Activated CD4-positive, alpha-beta T cell treated with anti-CD3 and anti-CD28 coated beads for 36 hours (primary cell): ENCODE results near the gene CDK5RAP2. TPM values are rescaled to one million over a fixed set of nuclear protein-coding genes. Genes with fewer than 3 reads are reported as not detected.

Experiments
- ATAC-seq: fragments of 200-7000 bp; cut with Tn5 transposase; one replicate; pipeline ENCODE4 v1.10.0; 2021; ENCODE audit warnings: mild to moderate bottlenecking, moderate library complexity
- CTCF ChIA-PET: fragments of 350-600 bp; sonication (Branson Sonifier 250); formaldehyde crosslinking; loops from one replicate; lab custom pipeline; 2021; ENCODE audit warnings: antibody characterized with exemption; lab: Charles Lee
- POLR2A ChIA-PET: fragments of 350-600 bp; sonication (Branson Sonifier 250); formaldehyde crosslinking; loops from one replicate; lab custom pipeline; 2021; ENCODE audit warnings: antibody characterized with exemption, inconsistent platforms; lab: Charles Lee
- DNase-seq: peaks from one replicate; pipeline ENCODE4 v3.0.0-alpha.2; 2020
- H3K27ac Mint-ChIP-seq: one replicate; pipeline ENCODE4 v1.8.0; 2021; ENCODE audit warnings: mixed read lengths
- H3K27me3 Mint-ChIP-seq: one replicate; pipeline ENCODE4 v1.8.0; 2021; ENCODE audit warnings: mixed read lengths
- H3K36me3 Mint-ChIP-seq: one replicate; pipeline ENCODE4 v1.8.0; 2021; ENCODE audit warnings: low read depth, mixed read lengths
- H3K4me1 Mint-ChIP-seq: one replicate; pipeline ENCODE4 v1.8.0; 2021; ENCODE audit warnings: mixed read lengths
- H3K4me3 Mint-ChIP-seq: one replicate; pipeline ENCODE4 v1.8.0; 2021; ENCODE audit warnings: mild to moderate bottlenecking, moderate library complexity, mixed read lengths
- H3K9me3 Mint-ChIP-seq: one replicate; pipeline ENCODE4 v1.8.0; 2021; ENCODE audit warnings: low read depth, mixed read lengths
- intact Hi-C, 2 experiments: fragments of 100-400 bp; cut with DNase I in 1 of 2; cut with micrococcal nuclease in 1 of 2; formaldehyde crosslinking; loops; one replicate each; pipeline versions ENCODE4 v1.14.2 to v1.15.1; 2022 to 2024; cut with DNase I, micrococcal nuclease
- total RNA-seq, 2 experiments: library from RNA; stranded (reverse); gene quantifications; one replicate each; pipeline ENCODE4 v1.2.3, GENCODE V29; 2021

CDK5RAP2 gene
- total RNA-seq, 2 experiments from 2014 or later, result 68.8 to 85.8 TPM

GRCh38 chr9:120433701-120434100, 146.3 kb downstream of the CDK5RAP2 start:
- intact Hi-C loops, result no loop called here
- H3K27me3 Mint-ChIP-seq, result no peaks in the 10 kb centered on the region
- peaks cover 44% of the 10 kb centered on the region for H3K36me3 Mint-ChIP-seq
- H3K4me3 Mint-ChIP-seq, result no peak overlapping the region
- no peak overlapping the region for H3K27ac Mint-ChIP-seq
- no peak for ATAC-seq
- ChIA-PET CTCF (interaction anchor here (0.8 kb wide), 1 partner anchor 9 kb away, joined by 3 read pairs; no protein-coding TSS in a partner anchor), POLR2A (no interaction called here)
- H3K4me1 Mint-ChIP-seq, result no peaks in the 10 kb centered on the region
- no peaks in the 10 kb centered on the region for H3K9me3 Mint-ChIP-seq
- DNase-seq, result no peak

GRCh38 chr9:120432600-120432999, 147.4 kb downstream of the CDK5RAP2 start:
- H3K36me3 Mint-ChIP-seq, result peaks cover 40% of the 10 kb centered on the region
- DNase-seq (no peak), ATAC-seq (no peak)
- ChIA-PET POLR2A (no interaction called here), CTCF (no interaction called here)
- H3K9me3 Mint-ChIP-seq, result no peaks in the 10 kb centered on the region
- H3K4me3 Mint-ChIP-seq, result no peak overlapping the region
- no peaks in the 10 kb centered on the region for H3K4me1 Mint-ChIP-seq
- H3K27me3 Mint-ChIP-seq, result no peaks in the 10 kb centered on the region
- intact Hi-C loops, result no loop called here
- H3K27ac Mint-ChIP-seq, result no peak overlapping the region

- CTCF ChIA-PET, result no interaction called here
- Mint-ChIP-seq H3K36me3 (peaks cover 34% of the 10 kb centered on the region), H3K27ac (no peak overlapping the region), H3K4me1 (no peaks in the 10 kb centered on the region), H3K27me3 (no peaks in the 10 kb centered on the region), H3K4me3 (no peak overlapping the region), H3K9me3 (no peaks in the 10 kb centered on the region)
- POLR2A ChIA-PET, result no interaction called here
- DNase-seq, result no peak
- ATAC-seq, result no peak
- intact Hi-C loops, result no loop called here
These were observed 148.7 kb downstream of the CDK5RAP2 start for GRCh38 chr9:120431268-120431667.

- POLR2A ChIA-PET, result no interaction called here
- CTCF ChIA-PET, result interaction anchor here (0.6 kb wide), 1 partner anchor 9 kb away, joined by 3 read pairs; no protein-coding TSS in a partner anchor
- no peak overlapping the region for H3K27ac Mint-ChIP-seq
These were observed 155.7 kb downstream of the CDK5RAP2 start for GRCh38 chr9:120424248-120424647.

GRCh38 chr9:120423812-120424211, 156.2 kb downstream of the CDK5RAP2 start:
- DNase-seq (no peak), ATAC-seq (no peak)
- POLR2A ChIA-PET, result no interaction called here
- H3K9me3 Mint-ChIP-seq, result no peaks in the 10 kb centered on the region
- no peaks in the 10 kb centered on the region for H3K27me3 Mint-ChIP-seq
- no peak overlapping the region for H3K4me3 Mint-ChIP-seq
- H3K27ac Mint-ChIP-seq, result no peak overlapping the region
- intact Hi-C loops, result no loop called here
- peaks cover 33% of the 10 kb centered on the region for H3K36me3 Mint-ChIP-seq
- CTCF ChIA-PET, result no interaction called here
- H3K4me1 Mint-ChIP-seq, result peaks cover 2% of the 10 kb centered on the region

More at GRCh38 chr9:120424248-120424647, 155.7 kb downstream of the CDK5RAP2 start:
- Mint-ChIP-seq H3K4me3 (no peak overlapping the region), H3K27me3 (no peaks in the 10 kb centered on the region), H3K9me3 (no peaks in the 10 kb centered on the region), H3K36me3 (peaks cover 33% of the 10 kb centered on the region), H3K4me1 (peaks cover 2% of the 10 kb centered on the region)
- intact Hi-C loops, result no loop called here
- ATAC-seq, result no peak
- no peak for DNase-seq

GRCh38 chr9:120421977-120422376, 158.0 kb downstream of the CDK5RAP2 start:
- Mint-ChIP-seq H3K36me3 (peaks cover 36% of the 10 kb centered on the region), H3K9me3 (no peaks in the 10 kb centered on the region), H3K27ac (no peak overlapping the region), H3K4me1 (peaks cover 2% of the 10 kb centered on the region), H3K4me3 (no peak overlapping the region), H3K27me3 (no peaks in the 10 kb centered on the region)
- intact Hi-C loops, result no loop called here
- ATAC-seq (no peak), DNase-seq (no peak)
- ChIA-PET CTCF (no interaction called here), POLR2A (no interaction called here)

GRCh38 chr9:120418315-120418714, 161.7 kb downstream of the CDK5RAP2 start:
- no peaks in the 10 kb centered on the region for H3K9me3 Mint-ChIP-seq
- H3K4me1 Mint-ChIP-seq, result no peaks in the 10 kb centered on the region
- CTCF ChIA-PET, result no interaction called here
- H3K27me3 Mint-ChIP-seq, result no peaks in the 10 kb centered on the region
- peaks cover 29% of the 10 kb centered on the region for H3K36me3 Mint-ChIP-seq
- no peak overlapping the region for H3K4me3 Mint-ChIP-seq
- POLR2A ChIA-PET, result no interaction called here
- no peak for ATAC-seq
- no peak overlapping the region for H3K27ac Mint-ChIP-seq
- intact Hi-C loops, result no loop called here
- no peak for DNase-seq

GRCh38 chr9:120416781-120417427, 163.1 kb downstream of the CDK5RAP2 start:
- ChIA-PET CTCF (no interaction called here), POLR2A (no interaction called here)
- ATAC-seq, result no peak
- DNase-seq, result no peak
- H3K27ac Mint-ChIP-seq, result no peak overlapping the region
- no peak overlapping the region for H3K4me3 Mint-ChIP-seq
- no peaks in the 10 kb centered on the region for H3K27me3 Mint-ChIP-seq
- intact Hi-C loops, result no loop called here
- no peaks in the 10 kb centered on the region for H3K4me1 Mint-ChIP-seq
- peaks cover 24% of the 10 kb centered on the region for H3K36me3 Mint-ChIP-seq
- no peaks in the 10 kb centered on the region for H3K9me3 Mint-ChIP-seq

- no peak for ATAC-seq
- Mint-ChIP-seq H3K9me3 (no peaks in the 10 kb centered on the region), H3K36me3 (peaks cover 25% of the 10 kb centered on the region), H3K27ac (no peak overlapping the region), H3K4me1 (no peaks in the 10 kb centered on the region), H3K4me3 (no peak overlapping the region), H3K27me3 (no peaks in the 10 kb centered on the region)
- DNase-seq, result no peak
- POLR2A ChIA-PET, result no interaction called here
- intact Hi-C loops, result no loop called here
- CTCF ChIA-PET, result interaction anchor here (0.6 kb wide), 1 partner anchor 26 kb away, joined by 4 read pairs; no protein-coding TSS in a partner anchor
These were observed 166.6 kb downstream of the CDK5RAP2 start for GRCh38 chr9:120413121-120414048.

- Mint-ChIP-seq H3K4me3 (no peak overlapping the region), H3K9me3 (no peaks in the 10 kb centered on the region), H3K27me3 (no peaks in the 10 kb centered on the region), H3K27ac (no peak overlapping the region), H3K36me3 (peaks cover 25% of the 10 kb centered on the region), H3K4me1 (no peaks in the 10 kb centered on the region)
- CTCF ChIA-PET, result no interaction called here
- no peak for ATAC-seq
- POLR2A ChIA-PET, result no interaction called here
- no peak for DNase-seq
- intact Hi-C loops, result no loop called here
These were observed 167.5 kb downstream of the CDK5RAP2 start for GRCh38 chr9:120412425-120412951.

- CTCF ChIA-PET, result interaction anchor here (0.5 kb wide), 1 partner anchor 15 kb away, joined by 4 read pairs; no protein-coding TSS in a partner anchor
- intact Hi-C loops, result no loop called here
- no peak overlapping the region for H3K4me3 Mint-ChIP-seq
- no peaks in the 10 kb centered on the region for H3K27me3 Mint-ChIP-seq
- peaks cover 29% of the 10 kb centered on the region for H3K36me3 Mint-ChIP-seq
- ATAC-seq, result no peak
- POLR2A ChIA-PET, result no interaction called here
- H3K4me1 Mint-ChIP-seq, result no peaks in the 10 kb centered on the region
- H3K9me3 Mint-ChIP-seq, result no peaks in the 10 kb centered on the region
- no peak overlapping the region for H3K27ac Mint-ChIP-seq
- DNase-seq, result no peak
These were observed 168.0 kb downstream of the CDK5RAP2 start for GRCh38 chr9:120411862-120412424.
